GM18870 (cell line): ENCODE measurements around the gene GSAP.

ENCODE experiments used
- ATAC-seq: cut with Tn5 transposase; IDR thresholded peaks from one replicate; pipeline ENCODE4 v1.9.1; 2021; ENCODE audit warnings: moderate library complexity; ENCODE audit not compliant: unreplicated experiment

Gene GSAP

DNA sequence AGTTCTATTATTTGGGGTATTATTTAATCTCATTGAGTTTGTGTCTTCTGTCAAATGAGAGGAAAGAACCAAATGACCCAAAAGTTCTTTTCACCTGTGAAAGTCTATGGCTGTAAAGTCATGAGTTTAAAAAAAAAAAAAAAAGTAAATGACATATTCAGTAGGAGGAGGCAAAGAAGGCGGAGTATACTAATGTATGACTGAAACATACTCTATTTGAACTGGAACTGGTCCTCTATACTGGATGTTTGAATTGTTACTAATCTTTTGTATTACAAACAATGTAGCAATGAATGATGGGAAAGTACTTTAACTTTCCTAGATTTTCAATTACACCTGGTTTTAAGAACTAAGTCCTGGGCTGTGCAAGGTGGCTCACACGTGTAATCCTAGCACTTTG, 24.9 kb upstream of the GSAP start:
- ATAC-seq = no peak

DNA sequence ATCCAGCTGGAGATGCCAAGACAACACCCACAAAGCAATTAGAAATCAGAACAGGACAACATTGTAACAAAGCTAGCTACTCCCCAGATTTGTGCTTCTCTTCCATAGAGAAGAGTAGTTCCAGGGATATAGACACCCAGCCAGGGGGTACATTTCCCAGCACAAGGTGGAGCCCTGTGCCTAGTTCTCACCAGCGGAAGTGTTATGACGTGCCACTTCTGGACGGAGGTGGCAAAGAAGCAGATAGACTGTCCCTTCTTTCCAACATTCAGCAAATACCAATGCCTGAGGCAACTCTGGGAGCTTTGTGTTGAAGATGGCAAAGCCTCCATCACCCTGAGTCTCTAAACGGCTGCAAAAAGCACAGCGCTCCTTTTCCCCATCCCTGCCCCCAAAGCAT, 23.4 kb upstream of the GSAP start:
- no peak for ATAC-seq

DNA sequence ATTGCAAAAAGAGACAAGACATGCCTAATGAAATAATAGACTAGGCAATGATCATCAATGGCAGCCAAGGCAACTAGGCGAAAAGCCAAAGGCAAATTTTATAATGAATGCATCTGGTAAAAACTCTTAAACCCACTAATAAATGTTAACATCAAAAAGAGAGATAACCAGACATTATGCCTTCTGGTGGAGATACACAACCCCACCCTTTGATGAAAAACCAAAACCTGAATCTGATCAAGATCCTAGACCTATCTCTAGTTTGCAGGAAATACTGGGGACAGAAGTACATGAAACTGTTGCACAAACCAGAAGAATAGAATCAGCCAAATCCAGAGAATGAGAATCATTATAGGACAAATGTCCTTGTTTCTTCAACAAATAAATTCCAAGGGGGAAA, 22.0 kb upstream of the GSAP start:
- no peak for ATAC-seq

DNA sequence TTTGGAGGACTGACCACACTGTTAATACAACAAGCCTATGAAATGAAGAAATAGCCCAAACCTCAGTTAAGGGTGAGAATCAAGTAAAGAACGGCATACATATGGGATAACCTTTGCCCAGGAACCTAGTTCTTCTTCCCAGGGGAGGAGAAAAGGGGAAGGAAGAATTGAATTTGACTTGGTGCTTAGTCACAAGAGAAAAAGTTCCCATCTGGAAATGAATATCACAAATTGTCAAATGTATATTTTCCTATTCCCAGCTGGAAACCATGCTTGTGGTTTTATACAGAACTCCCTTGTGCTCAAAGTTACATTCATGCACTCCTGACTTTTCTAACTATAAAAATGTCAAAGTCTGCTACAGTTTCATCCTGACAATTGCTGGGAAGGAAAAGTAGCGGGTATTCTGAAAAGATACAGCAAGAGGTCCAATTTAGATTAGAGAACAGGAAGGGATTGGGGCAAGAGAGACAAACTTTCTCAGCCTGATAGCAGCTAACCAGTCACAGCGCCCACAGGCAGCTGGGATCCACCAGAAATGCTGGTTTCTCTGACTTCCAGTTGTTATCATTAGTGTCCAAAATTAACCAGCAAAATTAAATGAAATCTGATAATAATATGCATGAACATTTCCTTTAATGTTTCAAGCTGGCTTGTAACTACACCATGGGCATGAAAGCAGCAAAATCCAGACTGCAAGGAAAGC, 18.6 kb upstream of the GSAP start:
- no peak for ATAC-seq

DNA sequence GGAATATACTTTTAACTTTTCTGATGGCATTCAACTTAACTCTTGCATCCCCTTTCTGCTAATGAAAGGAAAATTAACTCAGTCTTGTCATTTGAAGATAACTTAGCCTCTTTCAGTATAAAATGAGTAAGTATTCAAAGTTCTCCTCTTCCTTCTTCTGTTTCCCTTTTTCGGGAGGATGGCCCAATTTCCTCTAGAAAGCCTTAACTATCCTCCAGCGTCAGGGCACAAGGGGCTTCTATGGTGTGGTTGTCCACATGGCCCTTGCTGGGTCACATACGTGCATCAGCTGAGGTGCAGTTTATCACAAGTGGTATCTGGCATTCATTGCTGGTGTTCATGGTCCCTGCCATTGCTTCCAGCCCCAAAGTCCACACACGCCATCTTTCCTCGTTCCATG, 17.8 kb upstream of the GSAP start:
- no peak for ATAC-seq

DNA sequence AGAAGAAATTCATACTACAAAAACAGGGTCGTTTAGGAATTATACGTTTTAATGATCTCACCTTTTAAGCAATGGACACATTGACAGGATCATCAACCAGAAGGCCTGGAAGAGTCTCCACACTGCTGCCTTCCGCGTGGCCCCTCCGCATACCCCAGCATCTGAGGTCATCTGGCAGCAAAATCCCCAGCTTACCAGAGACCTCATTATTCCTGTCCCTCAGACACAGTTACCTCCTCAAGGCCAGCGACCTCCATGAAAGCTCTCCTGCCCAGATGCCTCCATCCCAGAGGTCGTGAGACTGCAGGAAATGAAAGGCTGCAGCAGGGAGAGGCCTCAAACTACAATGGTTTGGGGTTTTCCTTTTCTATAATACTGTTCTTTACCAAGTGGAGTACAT, 14.8 kb upstream of the GSAP start:
- no peak for ATAC-seq

DNA sequence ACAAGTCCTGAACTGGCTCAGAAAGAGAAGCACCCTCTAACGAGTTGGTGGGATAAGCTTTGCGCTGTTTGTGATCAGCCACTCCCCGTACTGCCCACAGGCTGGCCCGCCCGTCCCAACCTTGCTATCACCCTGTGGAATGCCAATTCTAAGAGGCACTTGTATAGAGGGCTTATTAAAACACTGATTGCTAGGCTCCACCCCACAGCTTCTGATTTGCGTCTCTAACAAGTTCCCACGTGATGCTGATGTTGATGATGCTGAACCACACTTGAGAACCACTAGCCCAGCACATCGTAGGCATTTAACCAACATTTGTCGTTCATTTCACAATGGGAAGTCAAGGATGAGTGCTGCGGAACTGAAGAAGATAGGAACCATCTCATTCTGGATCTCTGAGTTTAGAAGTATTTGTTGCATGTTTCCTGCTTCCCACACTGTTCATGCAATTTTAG, 12.7 kb upstream of the GSAP start:
- ATAC-seq = no peak

DNA sequence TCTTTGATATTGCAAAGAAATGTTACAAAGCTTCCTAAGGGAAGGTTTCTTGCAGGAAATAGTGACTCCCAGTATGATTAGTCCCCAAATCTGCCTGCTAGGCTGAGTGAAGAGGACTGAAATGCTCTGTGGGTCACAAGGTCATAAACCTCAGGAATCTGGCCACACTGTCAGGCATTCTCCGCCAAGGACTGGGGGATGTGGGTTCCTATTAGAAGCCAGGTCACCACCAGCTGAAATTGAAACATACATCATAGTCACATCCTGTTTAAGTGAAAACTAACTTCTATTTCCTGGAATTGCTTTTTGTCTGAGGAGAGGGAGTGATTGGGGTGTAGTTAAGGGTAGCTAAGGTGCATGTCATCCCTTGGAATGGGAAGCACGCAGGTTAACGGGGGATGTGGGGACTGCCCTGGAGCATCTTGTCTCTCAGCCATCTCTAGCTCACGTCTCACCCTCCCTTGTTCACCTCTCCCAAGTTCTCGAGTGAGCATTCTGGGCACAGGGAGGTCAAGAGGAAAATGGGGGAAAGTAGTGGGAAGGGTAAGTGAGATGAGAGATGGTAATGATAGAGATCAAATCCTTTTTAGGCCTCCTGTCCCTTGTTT, 12.0 kb upstream of the GSAP start:
- no peak for ATAC-seq

DNA sequence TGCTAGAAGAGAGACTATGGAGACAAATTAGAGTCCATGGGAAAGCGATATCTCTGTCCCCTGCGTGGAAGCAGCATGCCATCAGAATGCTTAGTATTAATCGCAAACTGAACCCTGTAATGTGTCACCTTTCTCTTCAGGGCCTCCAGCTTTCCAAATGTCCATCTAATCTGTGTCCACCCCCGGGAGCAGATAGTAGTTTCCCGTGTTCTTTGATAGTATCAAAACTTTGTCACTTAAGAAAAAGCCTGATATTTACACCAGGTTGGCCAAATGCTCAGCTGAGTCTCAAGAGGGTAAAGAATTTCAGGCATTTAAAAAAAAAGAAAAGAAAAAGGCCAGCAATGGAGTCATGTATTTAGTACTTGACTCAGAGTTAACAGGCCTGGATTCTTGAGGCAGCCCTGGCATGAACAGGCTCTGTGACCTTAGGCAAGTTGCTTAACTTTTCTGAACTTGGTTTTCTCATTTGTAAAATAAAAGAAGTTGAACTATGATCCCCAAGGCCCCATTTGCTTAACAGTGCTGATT, 10.4 kb upstream of the GSAP start:
- ATAC-seq = no peak

DNA sequence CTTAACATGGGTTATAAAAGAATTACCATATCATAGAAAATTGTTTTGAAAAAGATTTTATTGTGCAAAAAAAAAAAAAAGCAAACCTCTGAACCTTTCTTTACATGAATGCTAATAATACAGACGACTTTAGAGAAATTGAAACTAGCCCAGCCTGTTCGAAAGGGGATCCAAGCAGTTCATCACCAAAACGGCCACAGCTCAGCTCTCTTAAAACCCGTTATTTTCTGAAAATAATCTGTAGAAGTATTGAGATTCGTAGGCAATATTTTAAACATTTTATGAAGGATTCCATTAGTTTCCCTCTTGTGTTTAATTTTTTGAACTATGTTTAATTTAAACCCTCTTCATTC, 9.9 kb upstream of the GSAP start:
- no peak for ATAC-seq

DNA sequence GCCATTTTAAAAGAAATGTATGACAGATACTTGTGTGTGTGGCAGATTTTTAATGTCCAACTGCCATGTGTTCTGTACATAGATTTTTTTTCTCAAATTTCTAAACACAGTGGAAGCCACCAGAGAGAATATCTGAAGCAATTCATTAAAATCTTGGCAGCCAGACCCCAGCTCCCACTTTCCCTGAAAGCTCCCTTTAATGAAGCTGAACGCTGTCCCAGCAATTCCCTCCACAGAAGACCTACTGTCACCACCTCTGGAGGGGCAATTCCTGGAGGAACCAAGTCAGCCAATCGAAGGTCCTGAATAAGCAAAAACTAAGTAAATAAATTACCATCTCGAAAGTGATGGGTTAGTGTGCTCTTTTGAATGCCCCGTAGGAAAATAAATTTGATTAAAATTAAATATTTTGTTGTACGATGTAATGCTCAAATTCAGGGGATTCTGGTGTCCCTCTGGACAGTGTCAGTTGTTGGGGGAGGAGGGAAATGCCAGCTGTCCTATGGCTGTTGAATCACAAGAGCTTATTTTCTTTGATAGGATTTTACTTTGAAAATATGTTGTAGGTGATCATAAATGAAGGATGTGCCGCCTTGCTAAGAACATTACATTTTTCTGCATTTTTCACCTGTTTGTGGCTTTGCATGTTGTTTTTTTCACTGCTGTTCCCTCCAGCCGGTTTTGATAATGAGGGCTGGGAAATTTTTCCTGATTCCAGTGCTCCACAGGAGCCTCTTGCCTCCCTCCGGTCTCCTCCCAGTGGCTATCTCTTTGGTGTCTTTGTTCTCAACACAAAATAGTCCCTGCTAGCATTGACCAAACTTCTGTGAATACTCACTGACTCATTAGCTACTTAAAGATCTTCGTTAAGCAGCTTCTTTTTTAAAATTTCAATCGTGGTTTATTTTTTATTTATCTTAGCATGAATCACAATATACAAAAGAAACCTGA, 9.2 kb upstream of the GSAP start:
- no peak for ATAC-seq

DNA sequence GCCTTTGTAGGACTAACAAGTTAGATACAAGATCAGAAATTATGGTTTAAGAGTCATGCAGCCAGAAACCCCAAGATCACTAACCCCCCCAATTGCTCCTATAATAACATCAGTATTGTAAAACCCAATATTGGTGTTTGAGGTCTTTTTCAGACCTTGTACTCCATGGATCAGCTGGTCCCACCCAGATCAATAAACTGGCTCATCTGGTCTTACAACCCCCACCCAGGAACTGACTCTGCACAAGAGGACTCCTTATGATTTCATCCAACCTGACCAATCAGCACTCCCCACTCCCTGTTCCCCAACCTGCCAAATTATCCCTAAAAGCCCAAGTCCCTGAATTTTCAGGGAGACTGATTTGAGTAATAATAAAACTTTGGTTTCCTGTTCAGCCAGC, 6.4 kb upstream of the GSAP start:
- ATAC-seq = no peak

DNA sequence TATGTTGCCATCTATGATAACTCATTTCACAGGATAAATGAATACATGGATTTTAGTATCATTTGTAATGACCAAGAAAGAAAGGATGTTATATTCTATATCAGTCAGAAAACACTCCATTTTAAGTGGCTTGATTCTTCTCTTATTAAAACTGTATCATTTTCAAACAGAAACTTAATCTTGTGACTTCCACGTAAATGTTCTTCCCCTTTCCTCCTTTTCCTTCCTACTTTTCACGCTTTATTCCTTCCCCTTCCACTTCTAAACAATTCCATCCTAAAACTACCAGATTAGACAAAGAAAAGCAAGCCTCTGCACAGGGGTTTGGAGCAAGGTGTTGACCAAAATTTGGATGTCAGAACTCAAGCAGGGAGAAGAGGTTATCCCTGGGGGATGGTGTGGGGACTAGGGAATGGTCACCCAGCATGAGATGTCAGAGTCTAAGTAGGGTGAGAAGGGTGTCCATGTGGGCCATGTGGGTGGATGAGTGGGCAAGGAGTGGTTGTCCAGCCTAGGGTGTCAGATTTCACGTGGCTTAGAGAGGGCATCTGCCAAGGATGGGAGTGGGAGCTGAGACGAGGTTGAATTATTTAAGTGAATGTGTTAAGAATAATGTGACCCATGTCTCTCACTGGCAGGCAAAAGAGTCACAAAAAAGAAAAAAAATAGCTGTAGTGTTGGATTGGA, 5.0 kb upstream of the GSAP start:
- ATAC-seq = no peak

DNA sequence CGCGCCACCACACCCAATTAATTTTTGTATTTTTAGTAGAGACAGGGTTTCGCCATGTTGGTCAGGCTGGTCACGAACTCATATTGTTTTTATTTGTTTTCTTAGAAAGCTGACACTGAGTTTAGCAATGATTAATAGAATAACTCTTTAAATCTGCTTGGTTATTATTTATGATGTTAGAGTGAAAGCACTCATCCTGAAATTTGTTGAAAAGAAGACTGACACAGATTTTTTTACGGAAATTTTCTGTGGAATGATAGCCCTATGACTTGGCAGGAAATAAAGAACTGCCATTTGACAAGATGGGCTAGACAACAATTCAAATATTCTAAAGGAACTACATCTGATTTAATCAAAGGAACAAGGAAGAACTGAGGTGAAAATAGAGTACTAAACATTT, 4.3 kb upstream of the GSAP start:
- ATAC-seq = no peak

DNA sequence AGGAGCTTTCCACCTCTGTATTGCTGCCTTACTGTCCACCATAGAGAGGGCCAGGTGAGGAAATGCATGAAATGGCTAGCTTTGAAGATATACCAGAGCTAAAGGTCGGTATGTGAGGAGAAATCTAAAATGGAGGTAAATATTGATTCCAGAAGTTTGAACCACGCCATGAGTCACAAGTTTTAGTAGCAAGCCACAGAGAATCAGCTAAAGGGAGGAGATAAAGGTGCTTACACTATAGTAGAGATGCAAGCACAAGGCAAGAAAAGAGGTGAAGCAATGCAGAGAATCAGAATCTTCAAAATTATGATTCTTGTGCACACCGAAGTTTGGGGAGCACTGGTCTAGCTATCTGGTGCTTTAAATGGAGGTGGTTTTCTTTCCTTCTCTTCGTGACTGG, 3.0 kb upstream of the GSAP start:
- ATAC-seq = no peak

DNA sequence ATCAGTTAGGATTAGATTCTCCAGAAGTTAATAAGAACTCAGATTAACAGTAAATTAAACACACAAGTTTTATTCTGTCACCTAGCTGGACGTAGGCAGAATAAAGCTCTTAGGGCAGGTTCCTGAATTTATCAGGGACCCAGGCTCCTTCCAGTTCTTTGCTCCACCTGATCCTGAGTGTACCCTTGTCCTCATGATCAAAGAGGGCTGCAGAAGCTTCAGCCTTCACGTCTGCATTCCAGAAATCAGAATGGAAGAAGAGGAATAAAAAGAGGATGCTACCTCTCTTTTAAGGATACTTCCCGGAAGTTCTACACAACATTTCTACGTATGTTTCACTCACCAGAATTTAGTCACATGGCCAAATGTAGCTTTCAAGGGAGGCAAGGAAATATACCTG, 1.7 kb upstream of the GSAP start:
- ATAC-seq = no peak

DNA sequence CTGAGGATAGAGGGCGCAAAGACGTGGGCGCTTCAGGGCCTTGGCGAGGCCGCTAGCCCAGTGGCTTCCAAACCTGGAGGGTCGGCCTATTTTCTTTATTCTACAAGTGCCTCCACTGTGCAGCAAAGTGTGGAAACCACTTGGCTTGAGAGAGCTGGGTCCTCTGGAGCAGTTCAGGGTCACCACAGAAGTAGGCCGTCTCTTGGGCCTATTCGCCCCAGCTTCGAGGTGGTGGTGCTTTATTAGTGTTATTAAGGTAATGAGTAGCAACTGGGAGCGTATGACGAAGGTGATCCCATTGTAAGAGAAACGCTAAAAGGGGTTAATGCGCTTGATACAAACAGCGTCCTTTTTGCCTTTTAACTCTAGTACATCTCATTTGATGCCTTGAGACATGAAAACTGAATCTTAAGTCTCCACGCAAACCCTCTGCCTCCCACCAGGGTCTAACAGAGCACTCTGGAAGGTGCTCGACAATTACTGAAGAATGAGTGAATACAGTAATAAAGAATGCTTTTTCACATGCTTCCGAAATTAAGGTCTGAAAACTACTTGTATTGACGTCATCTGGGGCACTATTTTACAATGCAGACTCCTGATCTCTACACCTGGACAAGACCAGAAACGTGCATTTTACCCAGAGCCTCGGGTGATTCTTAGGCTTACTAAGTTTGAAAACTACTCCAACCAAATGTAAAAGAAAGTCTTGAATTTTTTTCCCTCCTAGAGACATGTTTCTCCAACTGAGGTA, 647 bp upstream of the GSAP start:
- peak; percentile 23 for ATAC-seq

DNA sequence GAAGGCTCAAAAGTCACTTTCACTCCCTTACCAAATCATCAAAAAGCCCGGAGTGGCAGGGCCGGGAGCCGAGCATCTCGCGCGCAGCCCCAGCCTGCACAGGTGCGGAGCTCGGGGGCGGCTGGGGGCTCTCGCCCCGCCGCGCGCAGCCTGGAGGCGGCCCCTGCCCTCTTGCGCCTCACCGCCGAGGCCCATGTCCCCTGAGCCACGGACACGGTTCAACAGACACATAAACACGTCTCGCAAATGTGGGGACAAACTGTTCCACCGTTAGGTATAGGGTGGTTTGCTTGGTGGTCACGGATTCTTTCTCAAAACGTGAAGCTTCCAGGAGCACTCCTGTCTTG, 700 bp downstream of the GSAP start:
- peak; percentile 27 for ATAC-seq

DNA sequence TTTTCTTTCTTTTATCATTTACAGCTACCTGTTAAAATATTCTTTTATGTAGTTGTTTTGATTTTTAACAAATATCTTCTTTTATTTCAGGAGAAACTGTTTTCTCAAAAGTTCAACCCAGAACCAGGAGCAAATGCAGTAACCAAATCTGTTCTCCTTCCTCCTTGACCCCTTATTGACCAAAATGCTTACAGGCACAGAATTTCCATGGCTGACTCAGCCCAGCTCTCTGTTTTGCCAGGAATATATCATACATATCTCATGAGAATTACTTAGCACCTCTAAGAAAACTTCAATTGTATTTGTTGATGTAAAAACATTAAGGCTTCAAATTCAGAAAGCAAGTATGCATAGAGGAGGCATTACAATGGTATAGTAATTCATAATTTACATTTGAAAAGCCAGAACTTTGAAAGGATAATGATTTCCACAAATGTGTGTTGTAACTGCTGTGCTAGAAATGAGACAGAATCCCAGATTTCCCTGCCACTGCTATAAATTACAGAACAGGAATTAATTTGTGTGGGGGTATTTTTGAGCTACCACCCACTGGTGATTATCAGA, 2.2 kb downstream of the GSAP start:
- no peak for ATAC-seq

DNA sequence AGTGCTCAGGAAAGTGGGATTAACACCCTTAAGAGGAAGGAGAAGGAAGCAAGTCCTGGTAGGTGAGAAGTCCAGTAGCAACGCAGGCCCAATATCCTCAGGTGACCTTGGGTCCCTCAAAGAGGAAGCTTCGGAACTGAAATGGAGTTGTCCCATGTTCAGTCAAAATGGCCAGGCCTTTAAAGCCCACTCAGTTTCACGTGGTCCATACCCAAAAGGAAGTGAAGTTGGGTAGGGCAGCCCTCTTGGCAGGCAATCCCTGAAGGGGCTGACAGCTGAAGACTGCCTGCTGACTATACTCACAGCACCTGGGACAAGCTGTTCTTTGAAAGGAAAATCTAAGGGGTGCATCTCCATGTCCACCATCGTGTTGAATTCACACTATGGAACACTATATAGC, 3.0 kb downstream of the GSAP start:
- ATAC-seq = no peak
